HG03175 (cell line): ENCODE data around the gene STX17.
"Not testable (repeated sequence)": the region's sequence is repeated elsewhere in the genome, so short reads cannot be mapped to it uniquely, and the experiment has no call there.

Experiments used
- ATAC-seq: cut with Tn5 transposase; IDR thresholded peaks from one replicate; pipeline ENCODE4 v1.9.1; 2021; ENCODE audit warnings: mild to moderate bottlenecking, moderate library complexity; ENCODE audit not compliant: unreplicated experiment

STX17 gene

DNA sequence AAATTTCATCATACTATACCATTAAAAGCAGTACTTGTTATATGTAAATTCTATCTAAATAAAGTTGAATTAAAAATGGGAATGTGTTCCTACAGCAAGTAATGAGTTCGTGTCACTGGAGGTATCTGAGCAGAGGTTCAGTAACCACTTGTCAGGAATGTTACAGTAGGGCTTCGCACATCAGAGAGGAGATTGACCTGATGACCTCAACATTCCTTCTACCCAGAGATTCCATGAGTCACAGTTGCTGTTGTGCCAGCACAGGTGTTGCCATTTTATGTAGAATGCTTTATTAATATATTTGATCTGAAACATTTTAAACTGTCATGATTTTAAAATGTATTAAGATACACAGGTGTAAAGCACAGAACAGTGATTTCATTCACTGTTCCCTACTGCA, 60.3 kb downstream of the STX17 start:
- ATAC-seq: no peak

DNA sequence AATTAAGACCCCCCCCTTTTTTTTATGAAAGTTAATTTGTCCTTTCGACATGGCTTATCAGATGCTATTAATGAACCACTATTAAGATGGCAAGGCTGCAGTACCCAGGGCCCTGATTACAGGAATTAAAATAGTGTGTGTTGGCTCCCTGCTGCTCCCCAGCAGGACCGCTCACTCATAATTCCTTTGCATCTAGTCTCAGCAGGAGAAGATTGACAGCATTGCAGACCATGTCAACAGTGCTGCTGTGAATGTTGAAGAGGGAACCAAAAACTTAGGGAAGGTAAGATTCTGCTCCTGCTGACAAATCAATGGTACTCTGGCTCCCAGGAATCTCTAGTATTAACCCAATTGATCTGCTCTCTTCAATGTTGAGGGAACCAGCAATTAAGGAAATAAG, 61.0 kb downstream of the STX17 start:
- ATAC-seq: no peak

DNA sequence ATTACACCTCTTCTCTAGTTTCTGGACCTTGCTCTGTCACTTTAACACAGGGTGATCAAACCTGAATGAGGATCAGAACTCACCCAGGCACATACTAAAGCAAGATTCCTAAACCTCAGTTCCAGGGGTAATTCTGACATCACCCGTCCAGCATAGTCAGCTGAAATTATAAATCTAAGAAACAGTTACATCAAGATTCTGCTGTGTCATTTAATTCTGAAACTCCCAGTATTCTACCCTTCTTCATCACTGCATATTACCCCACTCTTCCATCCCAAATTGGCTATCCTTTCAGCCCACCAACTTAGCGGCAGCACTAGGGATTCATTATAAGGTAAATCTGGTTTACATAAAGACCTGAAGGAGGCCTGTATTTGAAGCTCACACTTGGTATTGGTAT, 64.0 kb downstream of the STX17 start:
- no peak for ATAC-seq

DNA sequence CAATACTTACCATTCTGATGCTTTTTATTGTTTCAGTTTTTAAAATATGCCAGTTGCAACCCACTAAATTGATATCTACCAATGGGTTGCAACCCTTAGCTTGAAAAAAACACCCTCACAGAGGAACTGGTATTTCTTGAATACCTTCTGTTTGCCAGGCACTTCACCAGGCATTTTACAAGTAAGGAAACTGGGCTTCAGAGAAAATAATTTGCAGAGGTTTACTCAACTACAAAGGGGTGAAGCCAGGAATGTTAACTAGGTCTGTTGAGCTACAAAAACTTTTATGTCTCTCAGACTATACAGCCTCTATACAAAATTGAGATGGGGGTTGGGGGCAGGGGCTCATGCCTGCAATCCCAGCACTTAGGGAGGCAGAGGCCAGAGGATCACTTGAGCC, 65.0 kb downstream of the STX17 start:
- ATAC-seq: no peak

DNA sequence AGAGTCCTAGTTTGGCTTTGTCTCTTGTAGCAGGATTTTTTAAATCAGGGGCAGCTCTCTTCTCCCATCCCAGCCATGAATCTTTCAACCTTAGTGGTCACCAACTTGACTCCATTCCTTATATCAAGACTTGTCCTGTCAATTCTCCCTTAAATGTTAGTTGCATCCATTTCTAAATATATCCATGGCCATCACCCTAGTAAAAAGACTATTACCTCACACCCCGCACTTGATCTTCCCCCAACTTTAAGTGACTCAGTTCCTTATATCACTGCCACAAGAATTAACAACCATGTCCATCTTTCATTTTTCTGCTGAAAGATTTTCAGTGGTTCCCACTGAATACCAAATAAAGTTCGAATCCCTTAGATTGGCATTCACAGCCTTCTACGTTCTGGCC, 67.0 kb downstream of the STX17 start:
- ATAC-seq: no peak

DNA sequence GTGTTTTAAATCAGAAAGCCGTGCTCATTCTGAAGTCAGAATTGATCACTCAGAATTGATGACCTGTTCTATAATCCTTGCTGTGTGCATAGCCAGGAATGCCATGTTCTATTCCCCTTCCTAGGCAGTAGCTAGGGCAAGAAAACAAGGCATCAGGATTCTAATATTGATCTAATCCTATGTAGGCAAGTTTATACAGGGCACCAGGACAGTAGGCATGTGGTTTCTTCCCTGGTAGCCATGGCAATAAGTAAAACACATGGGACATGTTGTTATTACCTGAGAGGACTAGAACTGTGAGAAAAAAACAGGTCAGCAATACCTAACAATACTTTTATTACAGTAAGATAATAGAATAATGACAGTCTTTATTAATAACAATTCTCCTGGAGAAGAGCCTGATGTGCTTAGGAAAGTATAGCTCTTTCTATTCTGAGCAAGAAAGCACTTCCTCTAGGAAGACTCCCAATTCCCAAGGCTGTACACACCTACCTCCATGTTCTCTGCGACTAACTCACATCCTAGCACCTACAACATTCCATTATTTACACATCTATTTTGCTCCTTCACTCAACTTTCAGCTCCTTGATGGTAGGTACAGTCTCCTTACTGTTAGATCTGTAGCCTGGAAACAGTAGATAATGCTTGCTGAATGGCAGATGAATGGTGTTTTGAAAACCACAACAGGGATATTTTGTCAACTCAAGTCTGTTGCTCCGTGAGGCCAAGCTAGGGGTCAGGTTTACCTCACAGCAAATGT, 70.8 kb downstream of the STX17 start:
- no peak for ATAC-seq

DNA sequence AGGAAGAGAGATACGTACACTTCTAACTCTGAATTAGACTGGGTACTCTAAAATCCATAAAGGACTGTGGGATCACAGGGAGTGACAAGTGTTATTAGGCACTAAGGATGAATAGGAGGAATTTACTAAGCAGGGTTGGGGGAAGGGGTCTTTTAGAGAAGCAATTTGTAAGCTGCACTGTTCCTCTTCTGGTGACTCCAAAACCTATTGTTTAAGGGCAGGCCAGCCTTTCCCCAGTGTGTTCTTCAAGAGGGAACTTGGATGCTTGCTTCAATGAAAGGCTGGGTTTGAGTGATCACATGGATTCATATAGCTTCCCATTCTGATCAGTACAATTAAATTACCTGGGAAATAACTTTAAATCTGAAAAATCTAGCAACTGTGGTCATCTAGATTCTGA, 71.8 kb downstream of the STX17 start:
- no peak for ATAC-seq

DNA sequence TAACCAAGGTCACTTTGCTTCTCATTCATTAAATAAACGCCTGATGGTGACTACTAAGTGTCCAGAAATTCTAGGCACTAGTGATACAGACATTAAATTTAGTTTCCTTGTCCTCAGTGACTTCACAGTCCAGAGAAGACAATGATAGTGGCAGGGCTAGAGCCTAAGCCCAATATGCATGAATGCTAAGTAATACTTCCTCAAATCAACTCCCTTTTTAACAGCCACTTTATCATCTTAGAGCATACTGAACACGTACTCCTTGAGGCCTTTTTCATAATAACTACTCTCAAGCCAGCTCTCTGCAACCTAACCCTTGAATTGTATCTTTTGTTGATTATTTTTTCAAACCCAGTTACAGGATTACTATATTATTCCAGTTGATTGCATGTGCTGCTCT, 74.1 kb downstream of the STX17 start:
- ATAC-seq: no peak

DNA sequence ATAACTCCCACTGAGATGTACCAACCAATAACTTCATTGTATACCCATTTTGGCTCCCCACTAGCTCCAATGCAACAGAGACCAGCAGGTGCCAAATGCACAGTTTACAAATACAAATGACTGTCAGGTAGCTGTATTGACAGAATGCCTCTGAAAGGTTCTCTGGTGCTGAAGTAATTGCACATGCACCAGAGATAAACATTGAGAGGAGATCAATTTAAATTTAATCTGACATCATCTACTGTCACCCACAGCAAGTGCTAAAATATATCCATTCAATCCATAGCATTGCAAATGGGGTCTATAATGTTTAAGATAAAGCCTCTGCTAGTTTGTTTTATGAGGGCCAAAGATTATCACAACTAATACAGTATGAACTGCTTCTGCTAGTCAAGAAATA, 80.2 kb downstream of the STX17 start:
- ATAC-seq: no peak

DNA sequence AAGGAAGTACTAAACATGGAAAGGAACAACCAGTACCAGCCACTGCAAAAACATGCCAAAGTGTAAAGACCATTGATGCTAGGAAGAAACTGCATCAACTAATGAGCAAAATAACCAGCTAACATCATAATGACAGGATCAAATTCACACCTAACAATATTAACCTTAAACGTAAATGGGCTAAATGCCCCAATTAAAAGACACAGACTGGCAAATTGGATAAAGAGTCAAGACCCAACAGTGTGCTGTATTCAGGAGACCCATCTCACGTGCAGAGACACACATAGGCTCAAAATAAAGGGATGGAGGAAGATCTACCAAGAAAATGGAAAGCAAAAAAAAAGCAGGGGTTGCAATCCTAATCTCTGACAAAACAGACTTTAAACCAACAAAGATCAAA, 84.1 kb downstream of the STX17 start:
- not testable (repeated sequence) for ATAC-seq

DNA sequence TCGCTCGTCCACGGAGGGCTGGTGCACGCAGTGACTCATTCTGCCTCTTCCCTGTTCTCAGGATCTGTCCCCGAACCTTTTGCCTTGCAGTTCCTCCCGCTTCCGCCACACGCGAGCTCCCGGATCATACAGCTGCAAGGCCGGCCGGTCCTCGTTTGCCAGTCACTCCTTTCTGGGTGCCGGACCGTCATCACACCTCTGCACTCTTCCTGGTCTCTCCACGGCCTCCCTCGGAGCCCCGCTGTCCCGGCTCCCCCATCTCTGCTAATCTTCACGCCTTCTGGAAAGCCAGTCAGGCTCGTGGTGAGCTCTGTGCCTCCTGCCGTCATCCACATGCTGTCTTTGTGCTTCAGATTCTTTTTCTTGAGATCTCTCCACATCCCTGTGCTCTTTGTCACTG, 91.8 kb downstream of the STX17 start:
- no peak for ATAC-seq

DNA sequence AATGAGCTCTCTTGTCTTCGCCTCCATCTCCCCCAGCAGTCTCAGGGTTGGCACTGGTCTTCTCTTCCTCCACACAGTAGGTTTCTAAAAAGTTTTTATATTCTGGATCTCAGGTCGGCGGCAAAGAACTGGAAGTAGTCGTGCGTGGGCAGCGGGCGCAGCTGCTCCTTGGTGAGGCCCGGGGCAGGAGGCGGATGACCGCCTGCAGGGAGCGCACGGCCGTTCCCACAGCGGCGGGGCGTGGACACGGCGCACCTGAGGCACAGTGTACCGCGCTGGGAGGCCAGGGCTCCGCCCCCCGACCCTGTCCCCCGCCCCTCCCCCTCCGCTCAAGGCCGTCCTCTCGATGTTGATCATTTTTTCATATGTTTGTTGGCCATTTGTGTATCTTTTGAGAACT, 92.4 kb downstream of the STX17 start:
- ATAC-seq: no peak

DNA sequence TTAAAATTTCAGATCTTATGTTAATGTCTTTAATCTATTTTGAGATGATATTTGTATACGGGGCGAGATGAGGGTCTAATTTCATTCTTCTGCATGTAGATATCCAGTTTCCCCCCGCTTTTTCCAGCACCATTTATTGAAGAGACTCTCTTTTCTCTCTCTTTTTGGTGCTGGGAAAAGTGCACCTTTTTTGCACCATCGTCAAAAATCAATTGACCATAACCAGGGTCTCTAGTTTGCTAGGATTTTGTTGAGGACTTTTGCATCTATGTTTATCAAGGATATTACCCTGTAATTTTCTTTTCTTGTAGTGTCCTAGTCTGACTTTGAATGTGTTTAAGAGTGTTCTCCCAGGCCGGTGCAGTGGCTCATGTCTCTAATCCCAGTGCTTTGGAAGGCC, 93.3 kb downstream of the STX17 start:
- no peak for ATAC-seq

DNA sequence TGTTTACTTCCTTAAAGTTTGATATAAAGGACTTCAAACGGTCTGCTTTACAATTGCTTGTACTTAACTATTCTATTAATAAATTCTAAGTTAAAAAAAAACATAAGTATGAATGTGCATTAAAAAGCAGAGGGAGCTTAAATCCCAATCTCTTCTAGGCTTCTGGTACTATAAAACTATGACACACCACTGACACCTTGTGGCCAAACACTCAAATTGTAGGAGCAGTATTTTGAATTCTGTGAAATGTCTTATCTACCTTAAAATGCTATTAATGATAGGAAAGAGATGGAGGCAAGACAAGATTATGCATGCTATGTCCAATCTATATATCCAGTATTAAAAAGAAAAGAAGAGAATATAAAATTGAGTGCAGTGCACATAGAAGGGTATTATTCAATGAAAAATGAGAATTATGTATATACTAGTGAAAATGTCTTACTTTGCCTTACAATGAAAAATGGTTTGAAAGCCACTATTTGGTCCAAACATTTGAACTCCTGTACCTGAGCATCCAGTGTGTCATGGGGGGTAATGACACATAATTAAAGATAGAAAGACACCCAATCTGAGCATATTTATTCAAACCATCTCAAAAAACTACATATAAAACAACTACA, 104.7 kb downstream of the STX17 start:
- ATAC-seq: no peak

DNA sequence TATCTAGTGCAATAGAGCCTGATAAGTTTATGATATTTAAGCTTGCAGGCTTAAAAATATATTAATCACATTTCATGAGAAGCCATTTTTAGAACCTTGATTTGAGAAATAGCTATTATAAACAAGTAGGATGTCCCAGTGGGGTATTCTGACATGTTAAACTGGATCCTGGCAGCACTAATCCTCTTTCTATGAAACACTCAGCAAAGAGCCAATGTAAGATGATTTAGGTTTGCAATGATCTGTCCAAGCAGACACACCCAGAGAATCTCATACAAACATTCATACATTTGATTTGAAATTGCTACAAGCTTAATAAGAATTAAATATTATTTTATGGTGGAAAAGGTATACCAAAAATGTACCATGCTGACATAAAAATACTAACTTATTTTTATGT, 105.8 kb downstream of the STX17 start:
- no peak for ATAC-seq

DNA sequence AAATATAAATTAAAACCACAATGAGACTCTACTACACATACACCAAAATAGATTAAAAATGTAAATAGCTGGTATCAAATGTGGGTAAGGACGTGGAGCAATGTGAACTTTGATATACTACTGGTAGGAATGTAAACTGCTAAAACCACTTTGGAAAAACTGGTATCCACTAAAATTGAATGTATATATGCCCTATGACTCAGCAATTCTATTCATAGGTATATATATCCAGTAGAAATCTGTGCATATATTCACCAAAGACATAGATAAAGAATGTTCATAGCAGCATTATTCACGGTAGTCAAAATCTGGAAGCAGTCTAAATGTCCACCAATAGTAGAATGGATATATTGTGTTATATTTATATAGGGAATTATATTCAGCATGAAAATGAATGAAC, 107.1 kb downstream of the STX17 start:
- ATAC-seq: no peak

DNA sequence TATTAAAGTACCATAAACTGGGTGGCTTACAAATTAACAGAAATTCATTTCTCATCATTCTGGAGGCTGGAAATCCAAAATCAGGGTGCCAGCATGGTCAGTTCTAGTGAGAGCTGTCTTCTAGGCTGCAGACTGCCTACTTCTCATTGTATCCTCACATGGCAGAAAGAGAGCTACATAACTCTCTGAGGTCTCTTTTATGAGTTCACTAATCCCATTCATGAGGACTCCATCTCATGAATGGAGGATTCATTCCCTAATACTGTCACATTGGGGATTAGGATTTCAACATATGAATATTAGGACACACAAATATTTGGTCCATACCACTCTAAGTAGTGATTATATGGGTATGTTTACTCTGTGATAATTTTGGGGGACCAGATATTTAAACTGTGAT, 108.4 kb downstream of the STX17 start:
- no peak for ATAC-seq

DNA sequence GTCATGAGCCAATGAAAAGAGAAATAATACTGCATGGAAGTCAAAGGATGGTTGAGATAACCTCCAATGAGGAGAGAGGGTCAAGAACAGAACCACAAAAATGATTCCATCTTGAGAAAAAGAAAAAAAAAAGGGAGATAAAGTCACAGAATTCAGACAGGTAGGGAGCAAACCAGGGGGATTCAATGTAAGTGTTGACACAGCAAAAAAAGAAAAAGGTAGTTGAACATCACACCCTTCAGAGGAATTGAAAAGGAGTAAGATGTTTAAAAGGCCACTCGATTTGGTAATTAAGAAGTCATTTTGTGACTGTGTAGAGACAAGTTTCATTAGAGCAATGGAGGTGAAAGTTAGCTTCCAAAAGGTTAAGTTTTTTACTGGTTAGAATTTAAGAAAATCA, 113.1 kb downstream of the STX17 start:
- no peak for ATAC-seq
